H9 (cell line): ENCODE results near the gene FBN2. TPM values are rescaled to one million over a fixed set of nuclear protein-coding genes. Genes with fewer than 3 reads are reported as not detected.
A peak's percentile ranks its signal among the peaks of the same experiment; 100 is the strongest.

ENCODE experiments used
- DNase-seq: peaks from one replicate; pipeline ENCODE4 v3.0.0-alpha.2; 2017
- H2AFZ ChIP-seq: one replicate; pipeline ENCODE4 v1.6.1; 2013; ENCODE audit warnings: mild to moderate bottlenecking, low read length, control low read depth, moderate library complexity
- H2AK5ac ChIP-seq: 2 replicates; pipeline ENCODE4 v1.6.1; 2013; ENCODE audit warnings: low read length, control low read depth, mixed read lengths; ENCODE audit not compliant: insufficient read length
- H2BK120ac ChIP-seq: one replicate; pipeline ENCODE4 v1.6.1; 2013; ENCODE audit warnings: low read depth, mild to moderate bottlenecking, low read length, control low read depth, inconsistent platforms; ENCODE audit not compliant: poor library complexity, severe bottlenecking
- H2BK12ac ChIP-seq: 2 replicates; pipeline ENCODE4 v1.6.1; 2013; ENCODE audit warnings: low read length, control low read depth, mixed read lengths, low read depth; ENCODE audit not compliant: insufficient read length
- H2BK15ac ChIP-seq: 2 replicates; pipeline ENCODE4 v1.6.1; 2013; ENCODE audit warnings: low read depth, low read length, control low read depth
- H2BK20ac ChIP-seq: one replicate; pipeline ENCODE4 v1.6.1; 2013; ENCODE audit warnings: low read depth, mild to moderate bottlenecking, low read length, control low read depth, inconsistent platforms; ENCODE audit not compliant: poor library complexity, severe bottlenecking
- H2BK5ac ChIP-seq: 2 replicates; pipeline ENCODE4 v1.6.1; 2013; ENCODE audit warnings: low read length, control low read depth, mixed read lengths; ENCODE audit not compliant: insufficient read length
- H3K14ac ChIP-seq: 2 replicates; pipeline ENCODE4 v1.6.1; 2013; ENCODE audit warnings: low read length, control low read depth; ENCODE audit not compliant: insufficient read depth
- H3K18ac ChIP-seq: 2 replicates; pipeline ENCODE4 v1.6.1; 2013; ENCODE audit warnings: low read depth, mild to moderate bottlenecking, mixed read lengths, low read length, control low read depth; ENCODE audit not compliant: insufficient read length
- H3K23ac ChIP-seq: 2 replicates; pipeline ENCODE4 v1.6.1; 2013; ENCODE audit warnings: low read length, control low read depth, mixed read lengths, low read depth; ENCODE audit not compliant: insufficient read length
- H3K23me2 ChIP-seq: 2 replicates; pipeline ENCODE4 v1.6.1; 2013; ENCODE audit warnings: low read depth, mild to moderate bottlenecking, mixed read lengths, low read length, control low read depth; ENCODE audit not compliant: insufficient read length, poor library complexity, severe bottlenecking
- H3K27ac ChIP-seq: 2 replicates; pipeline ENCODE4 v1.5.1; 2013; ENCODE audit warnings: low read length, control low read depth, mixed read lengths, low read depth; ENCODE audit not compliant: insufficient read length
- H3K27me3 ChIP-seq: 2 replicates; pipeline ENCODE4 v1.6.1; 2013; ENCODE audit warnings: low read length, control low read depth, inconsistent platforms; ENCODE audit not compliant: insufficient read depth
- H3K4ac ChIP-seq: 2 replicates; pipeline ENCODE4 v1.6.1; 2013; ENCODE audit warnings: low read depth, mild to moderate bottlenecking, control low read depth, inconsistent platforms, low read length, moderate library complexity
- H3K4me1 ChIP-seq: 2 replicates; pipeline ENCODE4 v1.6.1; 2013; ENCODE audit warnings: low read length, control low read depth, inconsistent platforms; ENCODE audit not compliant: insufficient read depth
- H3K4me2 ChIP-seq: 2 replicates; pipeline ENCODE4 v1.6.1; 2013; ENCODE audit warnings: low read length, control low read depth, mixed read lengths; ENCODE audit not compliant: insufficient read length, insufficient read depth
- H3K56ac ChIP-seq: 2 replicates; pipeline ENCODE4 v1.6.1; 2013; ENCODE audit warnings: low read depth, mild to moderate bottlenecking, mixed read lengths, low read length, control low read depth; ENCODE audit not compliant: insufficient read length
- H3K79me1 ChIP-seq: 2 replicates; pipeline ENCODE4 v1.6.1; 2013; ENCODE audit warnings: low read depth, mild to moderate bottlenecking, moderate library complexity, low read length, control low read depth, inconsistent platforms; ENCODE audit not compliant: insufficient read depth, poor library complexity, severe bottlenecking
- H3K79me2 ChIP-seq: 2 replicates; pipeline ENCODE4 v1.6.1; 2013; ENCODE audit warnings: low read length, control low read depth, inconsistent platforms; ENCODE audit not compliant: insufficient read depth
- H3K9ac ChIP-seq: 2 replicates; pipeline ENCODE4 v1.6.1; 2013; ENCODE audit warnings: low read length, control low read depth, mixed read lengths; ENCODE audit not compliant: insufficient read length; ENCODE audit errors: extremely low read depth
- H3K9me3 ChIP-seq: one replicate; pipeline ENCODE4 v1.6.1; 2013; ENCODE audit warnings: low read depth, low read length, inconsistent platforms; ENCODE audit not compliant: control insufficient read depth
- H3T11ph ChIP-seq: one replicate; pipeline ENCODE4 v1.6.1; 2013; ENCODE audit warnings: mild to moderate bottlenecking, low read length, control low read depth, inconsistent platforms
- H4K20me1 ChIP-seq: one replicate; pipeline ENCODE4 v1.6.1; 2013; ENCODE audit not compliant: control insufficient read depth, insufficient read length, insufficient read depth
- H4K5ac ChIP-seq: 2 replicates; pipeline ENCODE4 v1.6.1; 2013; ENCODE audit warnings: low read depth, mild to moderate bottlenecking, mixed read lengths, low read length, control low read depth; ENCODE audit not compliant: insufficient read length
- H4K8ac ChIP-seq: replicated peaks from 2 replicates; pipeline ENCODE4 v1.6.1; 2013; ENCODE audit warnings: low read length, control low read depth, mixed read lengths, low read depth; ENCODE audit not compliant: insufficient read length
- H4K91ac ChIP-seq: 2 replicates; pipeline ENCODE4 v1.6.1; 2013; ENCODE audit warnings: low read depth, mild to moderate bottlenecking, moderate library complexity, mixed read lengths, low read length, control low read depth; ENCODE audit not compliant: insufficient read length
- H3K27ac Mint-ChIP-seq, 3 experiments: 2 replicates in 2 of 3; 3 replicates in 1 of 3; pipeline ENCODE4 v1.8.0; 2020 to 2021; ENCODE audit warnings: mixed read lengths in 3 of 3, mild to moderate bottlenecking in 1 of 3, moderate library complexity in 1 of 3
- H3K27me3 Mint-ChIP-seq: 2 replicates; pipeline ENCODE4 v1.8.0; 2021; ENCODE audit warnings: low read depth, mild to moderate bottlenecking, moderate library complexity, mixed read lengths
- H3K36me3 Mint-ChIP-seq, 3 experiments: 2 replicates in 2 of 3; 3 replicates in 1 of 3; pipeline ENCODE4 v1.8.0; 2020 to 2021; ENCODE audit warnings: low read depth in 3 of 3, mixed read lengths in 3 of 3; ENCODE audit not compliant: insufficient read depth in 1 of 3
- H3K4me1 Mint-ChIP-seq, 2 experiments: 2 replicates each; pipeline ENCODE4 v1.8.0; 2020; ENCODE audit warnings: mixed read lengths in 2 of 2
- H3K4me3 Mint-ChIP-seq, 2 experiments: 2 replicates in 1 of 2; 3 replicates in 1 of 2; pipeline ENCODE4 v1.8.0; 2020 to 2021; ENCODE audit warnings: mild to moderate bottlenecking in 2 of 2, mixed read lengths in 2 of 2, moderate library complexity in 1 of 2
- H3K9me3 Mint-ChIP-seq, 2 experiments: 2 replicates in 1 of 2; 3 replicates in 1 of 2; pipeline ENCODE4 v1.8.0; 2020; ENCODE audit warnings: mild to moderate bottlenecking in 2 of 2, mixed read lengths in 2 of 2, moderate library complexity in 1 of 2
- CTCF ChIP-seq: fragments of 200-600 bp; sonication (generic); conservative IDR thresholded peaks from 3 replicates; pipeline ENCODE4 v1.8.0; 2021; ENCODE audit warnings: antibody characterized with exemption, mild to moderate bottlenecking
- WGBS: extraction: QIAGEN DNeasy Blood & Tissue Kit; methylation state at CpG from one replicate; pipeline ENCODE4 v1.1.7; 2013; ENCODE audit warnings: missing lambda C conversion rate, low lambda C conversion rate, mixed read lengths; ENCODE audit not compliant: insufficient read length; ENCODE audit errors: extremely low coverage; 5-methylcytosine and 5-hydroxymethylcytosine counted together
- total RNA-seq: library from RNA; stranded (reverse); gene quantifications from 2 replicates; pipeline ENCODE4 v1.2.1, GENCODE V29; 2021

Gene FBN2
- total RNA-seq, 1 experiment from 2014 or later: 8.3 TPM

- Histone ChIP-seq H2BK15ac (no peak overlapping the region), H2AK5ac (no peak overlapping the region), H4K20me1 (no peaks in the 10 kb centered on the region), H3T11ph (no peak overlapping the region), H2BK5ac (no peak overlapping the region), H3K23me2 (no peaks in the 10 kb centered on the region), H3K27me3 (no peaks in the 10 kb centered on the region), H2BK120ac (no peak overlapping the region), H3K56ac (no peak overlapping the region), H4K8ac (no peak overlapping the region), H3K4ac (no peak overlapping the region), H4K5ac (no peak overlapping the region), H3K79me2 (no peaks in the 10 kb centered on the region), H2BK12ac (no peak overlapping the region), H4K91ac (no peak overlapping the region), H3K79me1 (no peaks in the 10 kb centered on the region), H3K4me1 (no peaks in the 10 kb centered on the region), H3K14ac (no peak overlapping the region), H2AFZ (no peak overlapping the region), H3K9ac (no peak overlapping the region), H3K4me2 (no peak overlapping the region), H2BK20ac (no peak overlapping the region), H3K18ac (no peak overlapping the region), H3K9me3 (no peaks in the 10 kb centered on the region), H3K23ac (no peak overlapping the region), H3K27ac (no peak overlapping the region)
- Mint-ChIP-seq H3K36me3 (no peaks in the 10 kb centered on the region), H3K4me3 (no peak overlapping the region), H3K27me3 (no peaks in the 10 kb centered on the region), H3K27ac (0 out of 7 replicates have a peak overlapping the region, but pooled peaks of 1 of the 3 experiments have one; percentile 8), H3K9me3 (no peaks in the 10 kb centered on the region), H3K4me1 (peaks cover 0 to 5% of the 10 kb centered on the region in 2 experiments; a peak in 2 of 4 replicates)
- no peak for DNase-seq
- no CpG with 5 or more reads among the region's 2 CpGs for WGBS
- TF ChIP-seq CTCF: no peak
Observed at GRCh38 chr5:128378196-128378595, 159.8 kb downstream of the FBN2 start.
